Measurements from ENCODE around the gene GRID1. TPM values are rescaled to one million over a fixed set of nuclear protein-coding genes. Genes with fewer than 3 reads are reported as not detected.

The GRID1 gene
- total RNA-seq, 3 donors from 2014 or later, result 2.3 to 8.5 (median 5.9) TPM

DNA sequence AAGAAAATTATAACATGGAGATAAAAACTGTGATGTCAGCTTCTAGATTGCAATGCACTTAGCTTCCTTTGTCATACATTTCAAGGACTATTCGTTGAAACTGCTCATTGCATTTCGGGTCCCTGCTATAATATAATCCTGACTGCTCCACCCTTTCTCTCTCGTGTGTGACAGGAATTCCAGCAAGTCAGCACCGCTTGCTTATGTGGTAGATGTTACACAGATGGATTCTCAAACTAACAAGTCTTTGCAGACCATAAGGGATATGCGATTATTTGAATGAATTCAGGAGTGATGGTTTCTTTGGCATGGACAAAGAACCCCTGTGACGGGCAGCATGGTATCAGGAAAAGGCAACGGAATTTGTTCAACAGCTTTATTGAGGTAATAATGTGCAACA lies 184.0 kb downstream of the GRID1 start:
- no peaks in the 10 kb centered on the region for H3K9me3 ChIP-seq
- TF ChIP-seq, protein P1, sequence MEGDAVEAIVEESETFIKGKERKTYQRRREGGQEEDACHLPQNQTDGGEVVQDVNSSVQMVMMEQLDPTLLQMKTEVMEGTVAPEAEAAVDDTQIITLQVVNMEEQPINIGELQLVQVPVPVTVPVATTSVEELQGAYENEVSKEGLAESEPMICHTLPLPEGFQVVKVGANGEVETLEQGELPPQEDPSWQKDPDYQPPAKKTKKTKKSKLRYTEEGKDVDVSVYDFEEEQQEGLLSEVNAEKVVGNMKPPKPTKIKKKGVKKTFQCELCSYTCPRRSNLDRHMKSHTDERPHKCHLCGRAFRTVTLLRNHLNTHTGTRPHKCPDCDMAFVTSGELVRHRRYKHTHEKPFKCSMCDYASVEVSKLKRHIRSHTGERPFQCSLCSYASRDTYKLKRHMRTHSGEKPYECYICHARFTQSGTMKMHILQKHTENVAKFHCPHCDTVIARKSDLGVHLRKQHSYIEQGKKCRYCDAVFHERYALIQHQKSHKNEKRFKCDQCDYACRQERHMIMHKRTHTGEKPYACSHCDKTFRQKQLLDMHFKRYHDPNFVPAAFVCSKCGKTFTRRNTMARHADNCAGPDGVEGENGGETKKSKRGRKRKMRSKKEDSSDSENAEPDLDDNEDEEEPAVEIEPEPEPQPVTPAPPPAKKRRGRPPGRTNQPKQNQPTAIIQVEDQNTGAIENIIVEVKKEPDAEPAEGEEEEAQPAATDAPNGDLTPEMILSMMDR (IDR thresholded peaks at IDR 0.05), result no peak
- no peak for TF ChIP-seq POLR2A (IDR thresholded peaks at IDR 0.05)
- no peak for TF ChIP-seq POLR2AphosphoS5 (IDR thresholded peaks at IDR 0.05)
- intact Hi-C loops (cut with DNase I; ENCODE audit: low total_unique reads), result loop anchor here (5.0 kb wide), 1 partner anchor 1080 kb away; no protein-coding TSS in a partner anchor
- H3K4me1 ChIP-seq, result no peaks in the 10 kb centered on the region
- no peak overlapping the region for H3K4me3 ChIP-seq
- no peak for DNase-seq (ENCODE audit: low spot score in 2 of 2)
- H3K36me3 ChIP-seq, result no peaks in the 10 kb centered on the region
- H3K27me3 ChIP-seq, result no peaks in the 10 kb centered on the region
- H3K27ac ChIP-seq, result no peak overlapping the region

DNA sequence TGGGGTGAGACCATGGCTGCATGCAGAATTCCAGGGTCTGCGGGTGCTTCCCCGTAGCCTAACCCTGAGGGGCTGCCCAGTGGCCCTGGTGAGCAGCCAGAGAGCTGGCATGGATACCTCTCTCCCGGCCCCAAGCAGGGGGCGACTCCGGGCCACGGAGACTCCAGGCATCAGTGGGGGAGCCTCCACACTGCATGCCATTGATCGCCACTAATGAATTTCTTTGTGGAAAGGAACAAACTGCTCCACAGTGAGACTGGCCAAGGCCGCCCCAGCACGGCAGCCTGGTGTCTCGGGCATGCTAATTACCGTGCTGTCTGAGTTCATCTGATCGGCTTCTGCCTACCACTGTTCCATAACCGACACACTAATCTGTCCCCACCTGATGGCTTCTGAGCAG lies 184.4 kb downstream of the GRID1 start:
- H3K9me3 ChIP-seq, result no peaks in the 10 kb centered on the region
- no peak overlapping the region for H3K27ac ChIP-seq
- H3K27me3 ChIP-seq, result no peaks in the 10 kb centered on the region
- no peak for DNase-seq (ENCODE audit: low spot score in 2 of 2)
- intact Hi-C loops (cut with DNase I; ENCODE audit: low total_unique reads), result loop anchor here (5.0 kb wide), 1 partner anchor 1080 kb away; no protein-coding TSS in a partner anchor
- H3K4me3 ChIP-seq, result no peak overlapping the region
- no peaks in the 10 kb centered on the region for H3K4me1 ChIP-seq
- H3K36me3 ChIP-seq, result no peaks in the 10 kb centered on the region
- TF ChIP-seq POLR2AphosphoS5 (IDR thresholded peaks at IDR 0.05), result no peak
- TF ChIP-seq, protein P1 (IDR thresholded peaks at IDR 0.05), result no peak

DNA sequence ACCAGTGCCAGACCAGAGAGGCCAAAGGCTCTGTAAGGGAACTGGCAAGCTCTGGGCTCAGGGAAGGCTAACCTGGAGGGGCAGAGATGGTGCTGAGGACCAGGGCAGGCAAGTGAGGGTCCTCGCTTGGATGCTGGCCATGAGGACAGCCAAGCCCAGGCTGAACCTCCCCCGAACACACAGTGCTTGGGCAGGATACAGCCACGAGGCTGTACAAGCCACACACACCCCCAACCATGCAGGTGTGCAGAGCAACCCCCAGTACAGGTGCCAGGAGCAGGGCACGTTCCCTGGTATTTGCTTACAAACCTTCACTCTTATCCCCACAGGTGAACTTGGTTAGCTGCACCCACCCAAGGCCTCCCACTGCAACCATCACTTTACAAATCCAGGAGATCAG lies 185.7 kb downstream of the GRID1 start:
- intact Hi-C loops (cut with DNase I; ENCODE audit: low total_unique reads), result loop anchor here (5.0 kb wide), 1 partner anchor 1079 kb away; no protein-coding TSS in a partner anchor
- DNase-seq (ENCODE audit: low spot score in 2 of 2), result no peak
- no peak overlapping the region for H3K27ac ChIP-seq

DNA sequence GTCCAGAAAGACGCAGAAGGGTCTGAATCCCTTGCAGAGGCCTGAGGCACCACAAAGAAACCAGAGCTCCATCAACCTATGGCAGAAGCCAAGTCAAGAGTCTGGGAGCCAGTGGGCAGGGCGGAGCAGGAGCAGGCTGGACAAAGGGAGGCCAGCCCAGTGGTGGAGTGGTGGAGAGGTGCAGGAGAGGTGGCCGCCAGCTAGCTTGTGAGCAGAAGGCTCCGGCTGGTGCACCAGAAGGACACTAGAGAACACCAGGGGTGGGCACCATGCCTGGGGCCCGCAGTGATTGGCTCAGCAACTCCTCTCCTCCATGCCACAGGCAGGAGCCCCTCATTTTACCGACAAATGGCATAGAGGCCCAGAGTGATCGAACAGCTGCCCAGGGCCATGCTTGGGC lies 186.6 kb downstream of the GRID1 start:
- intact Hi-C loops (cut with DNase I; ENCODE audit: low total_unique reads), result loop anchor here (5.0 kb wide), 1 partner anchor 1078 kb away; no protein-coding TSS in a partner anchor
- no peaks in the 10 kb centered on the region for H3K4me1 ChIP-seq
- no peaks in the 10 kb centered on the region for H3K27me3 ChIP-seq
- H3K4me3 ChIP-seq, result no peak overlapping the region
- H3K36me3 ChIP-seq, result no peaks in the 10 kb centered on the region
- TF ChIP-seq POLR2A (IDR thresholded peaks at IDR 0.05), result no peak
- TF ChIP-seq, protein P1 (IDR thresholded peaks at IDR 0.05), result no peak
- TF ChIP-seq POLR2AphosphoS5 (IDR thresholded peaks at IDR 0.05), result no peak
- no peak for DNase-seq (ENCODE audit: low spot score in 2 of 2)
- H3K27ac ChIP-seq, result no peak overlapping the region
- H3K9me3 ChIP-seq, result no peaks in the 10 kb centered on the region

More for the DNA sequence above, 185.7 kb downstream of the GRID1 start:
- no peaks in the 10 kb centered on the region for H3K36me3 ChIP-seq
- no peaks in the 10 kb centered on the region for H3K27me3 ChIP-seq
- H3K4me1 ChIP-seq, result no peaks in the 10 kb centered on the region
- H3K4me3 ChIP-seq, result no peak overlapping the region
- H3K9me3 ChIP-seq, result no peaks in the 10 kb centered on the region
- TF ChIP-seq POLR2A (IDR thresholded peaks at IDR 0.05), result no peak
- TF ChIP-seq POLR2AphosphoS5 (IDR thresholded peaks at IDR 0.05), result no peak
- TF ChIP-seq, protein P1 (IDR thresholded peaks at IDR 0.05), result no peak

DNA sequence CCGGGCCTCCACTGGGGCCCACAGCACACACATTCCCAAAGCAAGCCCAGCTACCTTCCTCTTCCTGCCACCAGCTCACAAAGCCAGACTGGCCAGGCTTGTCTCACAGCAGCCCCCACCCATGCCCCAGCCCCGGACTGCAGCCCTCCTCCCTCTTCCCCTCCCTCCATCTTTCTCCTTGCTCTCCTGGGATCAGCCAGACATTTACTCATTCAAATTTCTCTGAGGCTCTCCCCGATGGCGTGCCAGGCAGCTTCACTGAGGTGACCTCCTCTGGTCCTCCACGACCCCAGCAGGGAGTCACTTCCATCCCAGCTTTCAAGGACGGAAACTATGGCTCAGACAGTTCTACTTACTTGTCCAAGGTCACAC lies 187.5 kb downstream of the GRID1 start:
- H3K27ac ChIP-seq, result no peak overlapping the region
- H3K4me1 ChIP-seq, result no peaks in the 10 kb centered on the region
- intact Hi-C loops (cut with DNase I; ENCODE audit: low total_unique reads), result no loop called here
- TF ChIP-seq, protein P1 (IDR thresholded peaks at IDR 0.05), result no peak
- no peak for TF ChIP-seq POLR2A (IDR thresholded peaks at IDR 0.05)
- no peaks in the 10 kb centered on the region for H3K36me3 ChIP-seq
- H3K4me3 ChIP-seq, result no peak overlapping the region
- H3K9me3 ChIP-seq, result no peaks in the 10 kb centered on the region
- no peaks in the 10 kb centered on the region for H3K27me3 ChIP-seq
- DNase-seq (ENCODE audit: low spot score in 2 of 2), result no peak

Data from breast epithelium (tissue), 4 donors.